Measurements from ENCODE around the gene VCX. TPM values are rescaled to one million over a fixed set of nuclear protein-coding genes. Genes with fewer than 3 reads are reported as not detected.

The VCX gene
- total RNA-seq, 1 donor from 2014 or later: not detected

GRCh38 chrX:7852166-7852565 is 9.2 kb downstream of the VCX start:
- Histone ChIP-seq H3K27ac (replicated peaks) (no peak overlapping the region), H3K36me3 (no peaks in the 10 kb centered on the region), H3K4me1 (no peaks in the 10 kb centered on the region), H3K27me3 (ENCODE audit: low read depth) (no peaks in the 10 kb centered on the region), H3K4me3 (no peak overlapping the region), H3K9me3 (replicated peaks) (no peaks in the 10 kb centered on the region)
- intact Hi-C loops (cut with micrococcal nuclease): no loop called here
- no peak for TF ChIP-seq CTCF (IDR thresholded peaks at IDR 0.05; ENCODE audit: borderline replicate concordance)
- DNase-seq: no peak

GRCh38 chrX:7872042-7872441 is 29.1 kb downstream of the VCX start:
- no peak for TF ChIP-seq CTCF (IDR thresholded peaks at IDR 0.05; ENCODE audit: borderline replicate concordance)
- H3K27me3 ChIP-seq (ENCODE audit: low read depth): no peaks in the 10 kb centered on the region
- intact Hi-C loops (cut with micrococcal nuclease): no loop called here
- H3K4me3 ChIP-seq: no peak overlapping the region
- H3K4me1 ChIP-seq: no peaks in the 10 kb centered on the region
- no peaks in the 10 kb centered on the region for H3K36me3 ChIP-seq
- H3K9me3 ChIP-seq (replicated peaks): no peaks in the 10 kb centered on the region
- no peak for DNase-seq
- no peak overlapping the region for H3K27ac ChIP-seq (replicated peaks)

GRCh38 chrX:7876957-7877356 is 34.0 kb downstream of the VCX start:
- no peaks in the 10 kb centered on the region for H3K36me3 ChIP-seq
- no peak overlapping the region for H3K27ac ChIP-seq (replicated peaks)
- no peaks in the 10 kb centered on the region for H3K27me3 ChIP-seq (ENCODE audit: low read depth)
- intact Hi-C loops (cut with micrococcal nuclease): no loop called here
- H3K4me1 ChIP-seq: no peaks in the 10 kb centered on the region
- TF ChIP-seq CTCF (IDR thresholded peaks at IDR 0.05; ENCODE audit: borderline replicate concordance): no peak
- DNase-seq: no peak
- no peak overlapping the region for H3K4me3 ChIP-seq
- H3K9me3 ChIP-seq (replicated peaks): no peaks in the 10 kb centered on the region

- no peaks in the 10 kb centered on the region for H3K4me1 ChIP-seq
- no peaks in the 10 kb centered on the region for H3K27me3 ChIP-seq (ENCODE audit: low read depth)
- DNase-seq: no peak
- no peak overlapping the region for H3K4me3 ChIP-seq
- no peaks in the 10 kb centered on the region for H3K9me3 ChIP-seq (replicated peaks)
- no peaks in the 10 kb centered on the region for H3K36me3 ChIP-seq
- H3K27ac ChIP-seq (replicated peaks): no peak overlapping the region
- intact Hi-C loops (cut with micrococcal nuclease): no loop called here
- no peak for TF ChIP-seq CTCF (IDR thresholded peaks at IDR 0.05; ENCODE audit: borderline replicate concordance)
Measured at GRCh38 chrX:7889135-7889534, 46.2 kb downstream of the VCX start.

GRCh38 chrX:7889680-7890079 is 46.7 kb downstream of the VCX start:
- H3K9me3 ChIP-seq (replicated peaks): no peaks in the 10 kb centered on the region
- no peak for TF ChIP-seq CTCF (IDR thresholded peaks at IDR 0.05; ENCODE audit: borderline replicate concordance)
- H3K4me1 ChIP-seq: no peaks in the 10 kb centered on the region
- no peaks in the 10 kb centered on the region for H3K36me3 ChIP-seq
- no peak for DNase-seq
- H3K27me3 ChIP-seq (ENCODE audit: low read depth): no peaks in the 10 kb centered on the region
- intact Hi-C loops (cut with micrococcal nuclease): no loop called here
- H3K4me3 ChIP-seq: no peak overlapping the region
- no peak overlapping the region for H3K27ac ChIP-seq (replicated peaks)

GRCh38 chrX:7891928-7892327 is 49.0 kb downstream of the VCX start:
- no peak for TF ChIP-seq CTCF (IDR thresholded peaks at IDR 0.05; ENCODE audit: borderline replicate concordance)
- peak overlapping the region; percentile 33 for H3K4me3 ChIP-seq
- intact Hi-C loops (cut with micrococcal nuclease): no loop called here
- H3K4me1 ChIP-seq: no peaks in the 10 kb centered on the region
- no peaks in the 10 kb centered on the region for H3K9me3 ChIP-seq (replicated peaks)
- no peak for DNase-seq
- no peaks in the 10 kb centered on the region for H3K27me3 ChIP-seq (ENCODE audit: low read depth)
- peak overlapping the region; percentile 33 for H3K27ac ChIP-seq (replicated peaks)
- no peaks in the 10 kb centered on the region for H3K36me3 ChIP-seq
